PC-9 (cell line): ENCODE data around the gene LPIN3.

Experiments used
- EZH2 ChIP-seq: fragments of 200-600 bp; sonication (generic); IDR thresholded peaks from 2 replicates; pipeline ENCODE4 v1.8.0; 2017; ENCODE audit warnings: antibody characterized with exemption, low read depth
- TF ChIP-seq, protein P1 (sequence below): fragments of 200-600 bp; sonication (generic); conservative IDR thresholded peaks from 2 replicates; pipeline ENCODE4 v1.6.1; 2017; ENCODE audit warnings: mixed run types, antibody characterized with exemption, mild to moderate bottlenecking, moderate library complexity

DNA sequence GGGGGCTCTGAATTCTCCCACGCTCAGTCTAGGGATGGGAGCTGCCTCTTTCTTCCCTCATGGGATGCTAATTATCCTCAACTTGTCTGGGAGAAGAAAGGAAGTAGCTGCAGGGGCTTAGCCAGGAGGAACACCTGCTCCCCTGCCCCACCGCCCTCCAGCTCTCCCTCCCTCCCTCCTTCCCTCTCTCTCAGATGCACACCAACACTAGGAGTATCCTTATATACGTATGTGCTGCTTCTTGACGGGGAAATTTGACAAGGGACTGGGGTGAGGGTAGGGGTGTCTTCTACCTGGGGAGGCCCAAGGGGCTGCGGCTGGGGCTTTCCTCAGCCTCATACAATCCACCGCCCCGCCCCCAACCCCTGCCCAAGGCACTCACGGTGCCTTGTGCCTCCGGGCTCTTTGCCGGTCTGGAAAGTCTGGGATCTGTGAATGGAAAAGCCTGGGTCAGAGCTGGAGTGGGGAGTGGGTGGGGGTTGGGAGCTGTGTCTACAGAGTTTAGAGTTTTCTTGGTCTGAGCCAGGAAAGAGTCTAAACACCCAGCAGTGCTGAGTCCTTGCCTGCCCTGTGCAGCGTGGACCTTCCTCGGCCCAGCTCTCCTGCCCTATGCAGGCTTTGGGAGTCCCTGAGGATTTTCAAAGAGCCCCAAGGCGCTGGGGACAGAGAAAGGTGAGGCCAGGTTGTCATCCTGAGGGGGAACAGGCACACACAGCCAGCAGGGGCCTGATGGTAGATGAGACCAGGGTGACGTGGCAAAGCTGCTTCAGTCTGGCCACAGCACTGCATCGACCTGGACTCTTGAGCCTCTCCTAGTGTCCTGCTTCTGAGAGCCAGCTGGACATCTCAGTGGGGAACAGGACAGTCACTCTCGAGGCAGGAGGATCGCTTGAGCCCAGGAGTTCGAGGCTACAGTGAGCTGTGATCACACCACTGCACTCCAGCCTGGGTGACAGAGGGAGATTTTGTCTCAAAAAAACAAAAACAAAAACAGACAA is 55.3 kb downstream of the LPIN3 start:
- TF ChIP-seq EZH2 = no peak
- TF ChIP-seq, protein P1, sequence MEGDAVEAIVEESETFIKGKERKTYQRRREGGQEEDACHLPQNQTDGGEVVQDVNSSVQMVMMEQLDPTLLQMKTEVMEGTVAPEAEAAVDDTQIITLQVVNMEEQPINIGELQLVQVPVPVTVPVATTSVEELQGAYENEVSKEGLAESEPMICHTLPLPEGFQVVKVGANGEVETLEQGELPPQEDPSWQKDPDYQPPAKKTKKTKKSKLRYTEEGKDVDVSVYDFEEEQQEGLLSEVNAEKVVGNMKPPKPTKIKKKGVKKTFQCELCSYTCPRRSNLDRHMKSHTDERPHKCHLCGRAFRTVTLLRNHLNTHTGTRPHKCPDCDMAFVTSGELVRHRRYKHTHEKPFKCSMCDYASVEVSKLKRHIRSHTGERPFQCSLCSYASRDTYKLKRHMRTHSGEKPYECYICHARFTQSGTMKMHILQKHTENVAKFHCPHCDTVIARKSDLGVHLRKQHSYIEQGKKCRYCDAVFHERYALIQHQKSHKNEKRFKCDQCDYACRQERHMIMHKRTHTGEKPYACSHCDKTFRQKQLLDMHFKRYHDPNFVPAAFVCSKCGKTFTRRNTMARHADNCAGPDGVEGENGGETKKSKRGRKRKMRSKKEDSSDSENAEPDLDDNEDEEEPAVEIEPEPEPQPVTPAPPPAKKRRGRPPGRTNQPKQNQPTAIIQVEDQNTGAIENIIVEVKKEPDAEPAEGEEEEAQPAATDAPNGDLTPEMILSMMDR = no peak
